ENCODE measurements around the gene RAPGEF1. TPM values are rescaled to one million over a fixed set of nuclear protein-coding genes. Genes with fewer than 3 reads are reported as not detected.

The RAPGEF1 gene
- total RNA-seq, 1 donor from 2014 or later = 146 TPM

DNA sequence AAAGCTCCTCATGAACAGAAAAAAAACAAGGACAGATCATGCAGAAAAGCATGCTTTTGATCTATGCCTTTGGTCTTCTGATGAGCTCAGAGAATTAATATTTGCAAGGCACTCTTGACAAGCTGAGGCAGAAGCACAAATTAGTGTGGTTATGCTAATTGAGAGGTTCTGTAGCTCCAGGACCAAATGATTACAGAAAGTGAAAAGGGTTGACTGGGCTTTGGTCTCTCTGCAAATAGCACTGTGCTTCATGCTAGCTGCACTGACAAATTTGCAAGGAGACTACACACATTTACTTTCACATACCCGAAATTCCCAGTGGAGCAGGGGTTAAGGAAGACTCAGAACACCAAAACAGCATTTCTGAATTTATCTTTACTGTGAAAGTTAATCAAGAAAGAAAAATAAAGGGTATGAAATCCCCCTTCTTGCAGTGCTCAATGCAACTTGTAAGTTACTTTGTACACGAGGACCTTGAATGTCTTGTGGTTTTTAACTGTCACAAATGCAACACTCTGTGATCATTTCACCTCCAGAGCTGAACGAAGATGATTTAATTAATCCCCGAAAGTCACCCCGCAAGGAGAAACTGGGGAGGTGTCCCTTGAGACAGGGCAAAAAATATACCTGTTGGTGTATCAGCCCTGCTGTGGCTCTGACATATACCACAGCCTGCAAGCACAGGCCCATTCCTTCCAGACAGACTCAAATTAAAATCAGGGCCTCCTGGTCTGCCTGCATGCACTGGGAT, 11.9 kb downstream of the RAPGEF1 start:
- no peak overlapping the region for H3K4me3 ChIP-seq
- ATAC-seq = no peak

DNA sequence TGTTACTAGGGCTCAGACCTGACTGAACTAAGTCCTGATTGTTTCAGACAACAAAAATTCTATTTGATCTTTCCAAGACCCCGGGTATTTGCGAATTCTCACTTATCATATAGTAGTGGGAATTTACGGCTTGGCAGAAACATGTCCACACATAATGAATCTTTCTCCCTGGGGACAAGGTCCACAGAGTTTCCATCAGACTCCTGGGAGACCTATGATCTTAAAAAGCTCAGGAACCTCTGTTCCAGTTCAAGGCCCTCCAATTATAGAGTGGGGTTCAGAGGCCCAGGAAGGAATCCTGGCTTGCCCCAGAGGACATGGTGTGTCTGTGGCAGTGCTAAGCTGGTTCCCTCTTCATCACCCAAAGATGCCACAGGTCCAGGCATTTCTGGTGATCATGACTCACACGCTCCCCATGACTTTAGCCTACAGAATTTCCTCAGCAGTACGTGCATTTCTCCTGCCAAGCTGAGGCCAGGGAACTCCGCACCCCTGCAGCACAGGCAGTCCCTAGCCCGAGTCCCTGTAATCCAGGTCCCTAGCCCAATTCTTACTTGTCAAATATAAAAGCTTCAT, 12.6 kb downstream of the RAPGEF1 start:
- intact Hi-C loops (cut with DNase I) = no loop called here
- ATAC-seq (peak; percentile 20 to 28), DNase-seq (no peak)
- Histone ChIP-seq H3K9me3 (no peaks in the 10 kb centered on the region), H3K27me3 (ENCODE audit: low read depth) (no peaks in the 10 kb centered on the region), H3K4me1 (peaks cover 76% of the 10 kb centered on the region), H3K36me3 (no peaks in the 10 kb centered on the region), H3K4me3 (no peak overlapping the region), H3K27ac (no peak overlapping the region)
- TF ChIP-seq, protein P1, sequence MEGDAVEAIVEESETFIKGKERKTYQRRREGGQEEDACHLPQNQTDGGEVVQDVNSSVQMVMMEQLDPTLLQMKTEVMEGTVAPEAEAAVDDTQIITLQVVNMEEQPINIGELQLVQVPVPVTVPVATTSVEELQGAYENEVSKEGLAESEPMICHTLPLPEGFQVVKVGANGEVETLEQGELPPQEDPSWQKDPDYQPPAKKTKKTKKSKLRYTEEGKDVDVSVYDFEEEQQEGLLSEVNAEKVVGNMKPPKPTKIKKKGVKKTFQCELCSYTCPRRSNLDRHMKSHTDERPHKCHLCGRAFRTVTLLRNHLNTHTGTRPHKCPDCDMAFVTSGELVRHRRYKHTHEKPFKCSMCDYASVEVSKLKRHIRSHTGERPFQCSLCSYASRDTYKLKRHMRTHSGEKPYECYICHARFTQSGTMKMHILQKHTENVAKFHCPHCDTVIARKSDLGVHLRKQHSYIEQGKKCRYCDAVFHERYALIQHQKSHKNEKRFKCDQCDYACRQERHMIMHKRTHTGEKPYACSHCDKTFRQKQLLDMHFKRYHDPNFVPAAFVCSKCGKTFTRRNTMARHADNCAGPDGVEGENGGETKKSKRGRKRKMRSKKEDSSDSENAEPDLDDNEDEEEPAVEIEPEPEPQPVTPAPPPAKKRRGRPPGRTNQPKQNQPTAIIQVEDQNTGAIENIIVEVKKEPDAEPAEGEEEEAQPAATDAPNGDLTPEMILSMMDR (IDR thresholded peaks at IDR 0.05) = no peak

More for the DNA sequence above, 11.9 kb downstream of the RAPGEF1 start:
- intact Hi-C loops (cut with DNase I) = no loop called here
- H3K9me3 ChIP-seq = no peaks in the 10 kb centered on the region
- TF ChIP-seq, protein P1 (IDR thresholded peaks at IDR 0.05) = no peak
- peak overlapping the region; percentile 61 for H3K27ac ChIP-seq
- H3K4me1 ChIP-seq = peaks cover 79% of the 10 kb centered on the region
- no peak for DNase-seq
- H3K36me3 ChIP-seq = no peaks in the 10 kb centered on the region
- H3K27me3 ChIP-seq (ENCODE audit: low read depth) = no peaks in the 10 kb centered on the region

DNA sequence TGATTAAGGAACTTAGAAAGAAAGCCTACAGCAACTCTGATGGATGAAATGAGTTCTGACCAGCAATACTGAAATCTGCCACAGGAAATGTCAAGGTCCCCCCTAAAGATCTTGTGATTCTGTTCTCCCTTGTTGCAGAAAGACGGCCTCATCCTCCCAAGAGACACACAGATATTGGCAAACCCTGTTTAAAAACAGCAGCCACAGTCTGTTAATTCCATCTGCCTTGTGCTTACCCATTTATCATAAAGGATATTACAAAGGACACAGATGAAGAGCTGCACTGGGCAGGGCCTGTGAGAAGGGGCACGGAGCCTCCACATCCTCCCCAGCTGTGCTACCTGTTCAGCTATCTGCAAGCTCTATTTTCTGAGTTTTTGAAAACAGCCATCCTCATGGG, 15.2 kb downstream of the RAPGEF1 start:
- peaks cover 67% of the 10 kb centered on the region for H3K4me1 ChIP-seq
- intact Hi-C loops (cut with DNase I) = no loop called here
- DNase-seq (no peak), ATAC-seq (no peak)
- no peak overlapping the region for H3K4me3 ChIP-seq
- no peaks in the 10 kb centered on the region for H3K9me3 ChIP-seq
- H3K27me3 ChIP-seq (ENCODE audit: low read depth) = no peaks in the 10 kb centered on the region
- H3K27ac ChIP-seq = no peak overlapping the region
- H3K36me3 ChIP-seq = peaks cover 5% of the 10 kb centered on the region
- TF ChIP-seq, protein P1 (IDR thresholded peaks at IDR 0.05) = no peak

DNA sequence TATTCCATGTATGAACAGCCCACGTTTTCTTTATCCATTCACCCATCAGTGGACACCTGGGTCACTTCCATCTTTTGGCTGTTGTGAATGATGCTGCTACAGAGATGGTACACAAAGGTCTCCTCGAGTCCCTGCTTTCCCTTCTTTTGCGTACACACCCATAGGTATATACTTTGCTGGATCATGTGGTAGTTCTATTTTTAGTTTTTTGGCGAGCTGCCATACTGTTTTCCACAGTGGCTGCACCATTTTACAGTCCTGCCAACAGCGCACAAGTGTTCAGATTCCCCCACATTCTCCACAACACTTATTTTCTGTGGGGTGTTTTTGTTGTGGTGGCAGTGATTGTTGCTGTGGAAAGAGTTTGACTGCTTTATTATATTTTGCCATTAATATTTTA, 16.2 kb downstream of the RAPGEF1 start:
- intact Hi-C loops (cut with DNase I) = no loop called here
- ATAC-seq (no peak), DNase-seq (no peak)
- Histone ChIP-seq H3K36me3 (peaks cover 5% of the 10 kb centered on the region), H3K27ac (peak overlapping the region; percentile 6), H3K27me3 (ENCODE audit: low read depth) (no peaks in the 10 kb centered on the region), H3K4me1 (peaks cover 67% of the 10 kb centered on the region), H3K4me3 (no peak overlapping the region), H3K9me3 (no peaks in the 10 kb centered on the region)
- TF ChIP-seq, protein P1 (IDR thresholded peaks at IDR 0.05) = no peak

DNA sequence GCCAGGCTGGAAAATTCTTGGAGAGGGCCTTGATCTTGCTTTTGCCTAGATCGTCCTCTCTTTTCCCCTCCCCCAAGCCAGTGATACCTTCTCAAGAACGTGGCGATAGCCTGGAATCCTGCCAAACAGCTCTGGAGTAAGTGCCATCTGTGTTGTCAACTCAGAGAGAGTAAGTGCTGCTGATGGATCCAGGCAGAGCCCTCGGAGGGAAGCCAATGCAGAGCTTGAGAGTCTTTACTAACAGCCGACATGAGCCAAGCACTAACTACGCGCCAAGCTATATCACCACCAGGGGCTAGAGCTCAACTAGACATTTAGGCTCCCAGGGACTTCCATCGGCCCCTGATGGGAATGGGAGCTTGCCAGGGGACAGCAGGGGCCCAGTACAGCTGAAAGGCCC, 17.6 kb downstream of the RAPGEF1 start:
- H3K27ac ChIP-seq = no peak overlapping the region
- intact Hi-C loops (cut with DNase I) = no loop called here
- H3K4me3 ChIP-seq = no peak overlapping the region
- ATAC-seq (no peak), DNase-seq (no peak)
- no peaks in the 10 kb centered on the region for H3K27me3 ChIP-seq (ENCODE audit: low read depth)
- H3K36me3 ChIP-seq = peaks cover 5% of the 10 kb centered on the region
- TF ChIP-seq, protein P1 (IDR thresholded peaks at IDR 0.05) = no peak
- H3K9me3 ChIP-seq = no peaks in the 10 kb centered on the region
- H3K4me1 ChIP-seq = peaks cover 63% of the 10 kb centered on the region
